ENCODE data around the gene MAST4.
"Not testable (repeated sequence)": the region's sequence is repeated elsewhere in the genome, so short reads cannot be mapped to it uniquely, and the experiment has no call there.

The MAST4 gene

DNA sequence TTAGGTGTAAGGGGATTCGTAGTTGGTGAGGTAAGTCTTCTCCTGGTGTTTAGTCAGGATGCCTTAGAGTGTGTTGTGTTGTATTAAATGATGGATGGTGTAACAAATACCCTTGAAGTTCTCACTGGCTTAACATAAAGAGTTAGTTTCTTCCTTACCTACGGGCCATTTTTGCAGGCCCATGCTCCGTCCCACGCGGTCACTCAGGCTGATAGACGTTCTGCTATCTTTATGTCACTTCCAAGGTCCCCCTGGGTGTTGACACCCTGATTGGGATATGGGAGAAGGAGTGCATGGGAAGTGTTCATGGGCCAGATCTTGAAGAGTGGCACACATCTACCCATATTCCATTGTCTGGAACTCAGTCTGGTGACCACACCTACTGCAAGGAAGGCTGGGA lies 214.0 kb downstream of the MAST4 start:
- no peak for DNase-seq (ENCODE audit: low read depth)

GRCh38 chr5:66810848-66811261 lies 214.7 kb downstream of the MAST4 start:
- no peak for DNase-seq (ENCODE audit: low read depth)

DNA sequence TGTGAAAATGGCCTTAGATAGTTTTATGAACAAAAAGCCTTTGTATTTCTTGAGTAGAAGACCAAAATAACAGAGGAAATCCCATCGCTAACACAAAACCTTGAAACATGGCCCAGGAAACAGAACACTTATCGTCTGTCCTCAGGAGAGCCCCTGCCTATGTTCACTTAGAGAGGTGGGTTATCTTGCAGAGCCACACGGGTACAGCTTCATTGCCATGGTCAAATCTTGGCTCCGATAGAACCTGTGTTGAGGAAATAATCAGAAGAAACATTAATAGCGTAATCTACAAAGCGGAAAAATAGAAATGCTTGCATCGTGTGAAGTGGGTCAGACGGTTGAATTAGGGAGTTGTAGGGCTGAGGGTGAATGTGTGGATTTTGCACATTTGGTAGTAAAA lies 216.1 kb downstream of the MAST4 start:
- no peak for DNase-seq (ENCODE audit: low read depth)

GRCh38 chr5:66813306-66813705 lies 217.1 kb downstream of the MAST4 start:
- no peak for DNase-seq (ENCODE audit: low read depth)

GRCh38 chr5:66814146-66814991 lies 218.2 kb downstream of the MAST4 start:
- no peak for DNase-seq (ENCODE audit: low read depth)

GRCh38 chr5:66818304-66818934 lies 222.2 kb downstream of the MAST4 start:
- DNase-seq (ENCODE audit: low read depth) = no peak

- DNase-seq (ENCODE audit: low read depth) = no peak
These were observed 222.7 kb downstream of the MAST4 start for GRCh38 chr5:66818935-66819328.

- DNase-seq (ENCODE audit: low read depth) = no peak
These were observed 224.5 kb downstream of the MAST4 start for GRCh38 chr5:66820630-66821207.

DNA sequence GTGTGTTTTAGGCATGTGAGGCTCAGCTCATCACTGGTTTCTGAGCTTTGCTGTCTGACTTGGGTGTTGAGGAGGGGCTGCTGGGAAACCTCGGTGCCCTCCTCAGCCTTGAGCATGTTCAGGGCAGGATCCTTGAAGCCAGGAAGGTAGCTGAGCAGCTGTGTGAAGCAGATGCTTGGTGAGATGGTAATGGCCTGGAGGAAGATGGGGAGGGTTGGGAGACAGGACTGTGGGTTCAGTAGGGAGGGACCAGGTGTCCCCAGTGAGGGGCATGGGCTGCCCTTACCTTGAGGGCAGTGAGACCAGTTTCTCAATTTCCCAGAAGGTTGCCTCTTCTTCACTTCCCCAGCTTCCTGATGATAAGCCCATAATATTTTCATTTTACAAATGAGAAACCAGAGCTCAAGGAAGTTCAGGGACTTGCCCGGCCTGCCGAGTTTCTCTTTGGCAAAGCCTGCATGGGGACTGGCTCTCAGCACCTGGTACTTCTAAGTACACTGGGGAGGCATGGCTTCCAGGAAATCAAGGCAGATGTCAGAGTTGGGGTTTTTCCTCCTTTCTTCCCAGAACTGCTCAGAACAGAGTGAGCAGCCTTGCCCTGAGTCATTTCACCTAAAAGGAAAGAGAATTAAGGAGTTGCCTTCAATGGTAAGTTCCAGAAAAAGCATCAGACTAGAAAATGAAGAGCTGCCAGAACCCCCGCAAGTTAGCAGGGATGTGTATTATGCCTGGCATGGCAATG lies 225.7 kb downstream of the MAST4 start:
- no peak for DNase-seq (ENCODE audit: low read depth)

DNA sequence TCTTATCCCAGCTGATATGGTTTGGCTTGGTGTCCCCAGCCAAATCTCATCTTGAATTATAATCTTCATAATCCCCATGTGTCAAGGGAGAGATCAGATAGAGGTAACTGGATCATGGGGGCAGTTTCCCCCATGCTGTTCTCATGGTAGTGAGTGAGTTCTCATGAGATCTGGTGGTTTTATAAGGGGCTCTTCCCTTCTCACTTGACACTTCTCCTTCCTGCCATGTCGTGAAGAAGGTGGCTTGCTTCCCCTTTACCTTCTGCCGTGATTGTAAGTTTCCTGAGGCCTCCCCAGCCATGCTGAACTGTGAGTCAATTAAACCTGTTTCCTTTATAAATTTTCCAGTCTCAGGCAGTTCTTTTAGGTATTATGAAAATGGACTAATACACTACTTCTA lies 226.7 kb downstream of the MAST4 start:
- DNase-seq (ENCODE audit: low read depth) = not testable (repeated sequence)

- no peak for DNase-seq (ENCODE audit: low read depth)
These were observed 228.3 kb downstream of the MAST4 start for GRCh38 chr5:66824476-66824875.

DNA sequence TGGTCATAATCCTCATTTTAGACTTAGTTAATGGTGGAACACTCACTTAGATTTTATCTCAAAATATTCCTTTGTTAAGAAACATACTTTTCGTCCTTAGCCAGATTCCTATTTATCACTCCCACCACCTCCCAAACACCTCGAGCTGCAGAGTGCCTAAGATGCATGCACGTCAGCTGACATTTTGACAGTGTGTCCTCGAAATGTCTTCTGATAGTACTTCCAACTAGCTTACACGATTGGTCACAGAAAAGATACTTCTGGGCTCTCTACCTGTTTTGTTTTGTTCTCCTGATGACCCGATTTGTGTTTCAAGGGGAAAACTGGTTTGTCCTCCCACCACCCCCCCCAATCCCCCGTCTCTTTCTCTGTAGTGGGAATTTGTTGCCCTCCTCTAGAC lies 230.1 kb downstream of the MAST4 start:
- no peak for DNase-seq (ENCODE audit: low read depth)

- no peak for DNase-seq (ENCODE audit: low read depth)
These were observed 230.5 kb downstream of the MAST4 start for GRCh38 chr5:66826696-66827095.

DNA sequence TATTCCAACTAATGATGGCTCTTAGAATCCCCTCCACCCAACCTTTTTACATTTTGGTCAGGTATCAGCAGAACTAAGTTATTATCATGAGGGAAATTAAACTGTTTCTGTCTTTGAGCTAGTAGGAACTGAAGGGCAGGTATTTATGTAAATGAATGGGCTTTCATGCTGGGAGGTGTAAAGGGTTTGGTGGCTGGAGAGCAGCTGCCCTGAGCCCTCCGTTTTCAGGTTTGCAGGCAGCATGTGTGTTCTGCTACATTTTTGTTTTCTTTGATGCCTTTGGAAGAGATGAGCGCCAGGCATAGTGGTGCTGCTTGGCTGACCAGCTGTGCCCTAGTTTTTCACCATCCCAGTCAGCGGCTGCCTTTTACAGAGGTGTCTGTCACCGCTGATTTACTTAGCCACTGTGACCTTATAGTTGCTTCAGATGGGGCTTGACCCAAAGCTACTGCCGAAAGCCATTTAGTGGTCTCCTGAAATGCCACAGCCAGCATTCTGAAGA lies 231.9 kb downstream of the MAST4 start:
- DNase-seq (ENCODE audit: low read depth) = no peak

- no peak for DNase-seq (ENCODE audit: low read depth)
These were observed 232.6 kb downstream of the MAST4 start for GRCh38 chr5:66828548-66829357.

GRCh38 chr5:66829358-66829674 lies 233.1 kb downstream of the MAST4 start:
- DNase-seq (ENCODE audit: low read depth) = no peak

GRCh38 chr5:66829826-66830225 lies 233.6 kb downstream of the MAST4 start:
- no peak for DNase-seq (ENCODE audit: low read depth)

DNA sequence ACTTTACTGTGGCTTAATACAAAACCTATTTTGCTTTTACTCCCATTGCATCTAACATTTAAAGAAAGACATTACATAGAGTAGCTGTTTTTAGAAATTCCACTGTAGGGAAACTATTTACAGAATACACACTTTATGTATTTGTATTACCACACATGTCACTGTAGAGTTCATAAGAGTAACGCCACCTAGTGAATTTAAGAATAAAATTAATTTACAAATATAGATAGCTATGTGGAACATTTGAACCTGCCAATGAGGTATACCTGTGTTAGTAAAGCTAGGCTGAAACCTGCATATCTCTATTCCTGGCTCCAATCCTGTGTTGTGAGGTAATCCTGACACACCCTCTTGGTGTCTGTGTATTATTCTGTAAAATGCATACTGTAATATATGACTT lies 234.4 kb downstream of the MAST4 start:
- no peak for DNase-seq (ENCODE audit: low read depth)

- no peak for DNase-seq (ENCODE audit: low read depth)
These were observed 243.5 kb downstream of the MAST4 start for GRCh38 chr5:66839636-66840185.

DNA sequence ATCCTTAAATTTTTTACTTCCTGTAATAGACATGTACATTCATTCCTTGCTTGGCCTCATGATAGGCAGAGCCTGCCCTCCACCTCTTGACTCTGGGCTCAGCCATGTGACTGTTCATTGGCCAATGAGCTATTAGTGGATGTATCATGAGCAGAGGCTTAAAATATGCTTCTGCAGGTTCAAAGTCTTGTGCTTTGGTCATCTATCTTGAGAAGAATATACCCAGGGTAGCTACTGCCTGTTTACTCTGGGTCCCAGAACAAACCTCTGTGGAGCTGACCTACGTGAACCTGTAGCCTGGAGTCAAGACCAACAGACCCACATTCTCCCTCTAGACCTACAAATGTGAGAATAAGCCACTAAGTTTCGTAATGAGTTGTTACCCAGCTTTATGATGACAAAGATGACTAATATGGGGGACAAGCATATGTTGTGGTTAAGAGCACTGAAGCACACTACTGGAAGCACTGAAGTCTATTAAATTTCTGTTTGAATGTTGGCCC lies 244.4 kb downstream of the MAST4 start:
- no peak for DNase-seq (ENCODE audit: low read depth)

- no peak for DNase-seq (ENCODE audit: low read depth)
These were observed 245.1 kb downstream of the MAST4 start for GRCh38 chr5:66841264-66841663.

Data from CMK (cell line).